Activated CD4-positive, alpha-beta T cell treated with anti-CD3 and anti-CD28 coated beads, Interleukin-2, Interleukin-6, amounts not matched to agents 100 ng/mL and 50 ng/mL, durations not matched to agents 16 hours and 8 hours (primary cell): Measurements from ENCODE around the gene ENTPD6.

Experiments used
- DNase-seq: peaks from one replicate; pipeline ENCODE4 v3.0.0-alpha.2; 2020

Gene ENTPD6

DNA sequence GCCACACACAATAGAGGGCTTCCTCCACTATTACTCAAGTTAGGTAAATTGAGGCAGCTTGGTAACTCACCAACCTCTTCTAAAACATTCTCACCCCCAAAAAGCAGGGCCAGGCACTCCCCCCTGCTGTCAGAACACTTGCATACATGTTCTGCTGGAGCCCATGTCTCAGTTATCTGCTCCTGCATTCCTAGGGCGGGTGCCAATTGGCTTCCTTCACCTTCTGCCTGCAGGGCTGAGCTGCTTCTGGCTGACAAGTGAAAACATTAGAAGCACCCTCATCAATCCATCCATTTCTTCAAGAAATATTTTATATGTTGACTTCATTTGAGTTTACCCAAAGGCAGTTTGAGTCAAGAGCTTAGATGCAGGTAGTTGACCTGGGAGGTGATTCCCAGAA lies 4.5 kb upstream of the ENTPD6 start:
- DNase-seq, result no peak

DNA sequence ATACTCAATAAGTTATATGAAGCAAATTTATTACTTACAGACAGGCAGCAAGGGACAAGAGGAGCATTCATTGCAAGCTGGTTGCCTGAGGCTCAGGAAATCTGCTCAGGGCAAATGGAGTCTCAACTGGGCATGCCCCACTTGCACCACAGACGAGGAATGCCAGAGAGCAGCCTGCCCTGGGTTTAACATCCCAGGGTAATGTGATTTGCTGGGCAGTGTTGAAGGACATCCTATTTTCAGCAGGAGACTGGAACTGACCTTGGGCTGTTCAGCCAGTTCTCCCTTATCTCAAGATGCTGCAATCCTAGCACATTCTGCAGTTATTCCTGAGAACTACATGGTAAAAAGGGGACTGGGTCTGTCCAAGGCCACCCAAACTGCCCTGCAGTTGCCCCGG lies 3.8 kb upstream of the ENTPD6 start:
- DNase-seq, result no peak

DNA sequence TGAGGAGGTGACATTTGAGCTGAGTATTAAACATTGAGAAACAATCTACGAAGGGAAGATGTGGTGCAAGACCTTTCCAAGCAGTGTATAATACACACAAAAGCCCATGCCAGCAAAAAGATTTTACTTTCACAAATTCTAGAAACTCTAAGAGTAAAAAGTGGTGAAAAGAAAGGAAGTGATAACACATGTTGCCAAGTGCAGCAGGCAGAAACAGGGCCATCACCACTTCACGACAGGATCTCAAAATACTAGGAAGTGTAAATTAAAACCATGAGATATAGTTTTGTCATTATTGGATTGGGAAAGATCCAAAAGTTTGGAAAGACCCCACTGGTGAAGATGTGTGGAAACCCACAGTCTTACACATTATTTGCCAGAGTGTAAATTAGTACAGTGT lies 1.7 kb upstream of the ENTPD6 start:
- DNase-seq, result no peak

DNA sequence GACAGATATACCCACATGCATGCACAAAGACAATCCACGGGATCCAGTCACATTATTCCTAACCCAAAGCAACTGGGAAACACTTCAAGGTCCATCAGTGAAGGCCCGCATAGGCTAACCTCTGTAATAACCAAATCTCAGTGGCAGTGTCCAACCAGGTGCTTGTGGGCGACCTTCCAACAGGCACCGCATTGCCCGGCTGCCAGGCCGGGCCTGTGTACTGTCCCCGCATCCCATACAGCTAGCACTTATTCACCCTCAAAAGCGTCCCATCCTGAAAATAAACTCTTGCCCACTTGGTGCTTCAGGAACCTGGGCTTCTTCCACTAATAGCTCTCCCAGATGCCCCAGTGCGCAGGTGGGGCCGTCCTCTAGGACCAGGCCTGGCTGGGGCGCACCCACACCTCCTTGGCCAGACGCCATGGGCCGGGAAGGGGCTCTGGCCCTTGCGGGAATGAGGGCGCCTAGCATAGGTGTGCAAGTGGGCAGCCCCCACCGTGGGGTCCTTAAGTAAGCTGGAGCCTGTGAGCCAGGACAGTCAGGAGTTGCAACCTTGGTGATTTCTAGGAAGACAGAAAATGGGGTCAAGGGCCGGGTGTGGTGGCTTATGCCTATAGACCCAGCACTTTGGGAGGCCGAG lies 1.1 kb upstream of the ENTPD6 start:
- DNase-seq, result no peak

DNA sequence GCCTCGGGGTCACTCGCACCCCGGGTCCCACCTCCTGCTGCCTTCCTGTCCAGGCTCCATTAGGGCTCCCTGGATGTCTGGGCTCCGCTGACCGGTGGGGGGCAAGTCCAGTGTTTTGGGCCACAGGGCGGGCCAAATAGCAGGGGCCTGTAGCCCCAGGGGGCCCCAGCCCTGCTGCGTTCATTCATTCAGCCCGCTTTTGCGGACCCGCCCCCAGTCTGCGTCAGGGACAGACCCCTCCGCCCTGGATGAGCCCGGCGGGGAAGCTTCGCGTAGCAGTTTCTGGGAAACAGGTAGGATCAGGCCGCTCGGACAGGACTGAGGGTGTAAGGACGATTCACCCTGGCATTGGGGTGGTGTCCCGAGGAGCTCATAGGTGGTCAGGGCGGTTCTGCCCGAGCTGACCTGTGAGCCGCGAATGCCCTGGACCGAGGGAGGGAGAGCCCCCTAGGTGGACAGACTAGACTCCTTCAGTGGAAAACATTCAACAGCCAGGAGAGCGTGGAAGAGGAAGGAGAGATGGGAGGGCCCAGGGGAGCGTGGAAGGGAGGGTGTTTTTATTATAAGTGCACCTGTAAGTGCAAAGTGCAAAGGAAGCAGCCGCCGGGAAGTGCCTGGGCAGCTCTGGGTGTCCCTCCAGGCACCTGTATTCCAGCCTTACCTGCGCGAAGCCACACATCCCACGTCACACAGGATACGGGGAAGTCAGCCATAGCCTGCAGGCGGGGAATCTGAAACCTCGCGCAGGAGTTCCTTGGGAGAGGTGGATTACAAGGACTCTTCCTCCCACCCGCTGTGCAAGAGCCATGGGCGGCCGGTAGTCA lies 662 bp downstream of the ENTPD6 start:
- DNase-seq, result peak; percentile 23

DNA sequence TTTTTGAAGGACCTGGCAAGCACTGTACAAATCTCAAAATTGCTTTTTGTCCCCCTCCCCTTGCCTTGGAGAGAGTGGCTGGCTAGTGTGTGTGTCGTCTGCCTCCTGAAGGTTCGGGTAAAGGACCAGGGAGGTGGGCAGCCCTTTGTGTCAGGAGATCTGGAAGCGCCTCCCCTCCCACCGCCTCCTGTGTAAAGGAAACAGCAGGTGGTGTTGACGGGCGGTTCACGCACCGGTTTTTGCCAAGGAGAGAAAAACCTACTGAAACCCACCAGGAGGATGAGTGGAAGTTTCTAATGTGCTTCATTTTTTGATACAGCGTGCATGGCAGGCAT lies 1.2 kb downstream of the ENTPD6 start:
- DNase-seq, result no peak

DNA sequence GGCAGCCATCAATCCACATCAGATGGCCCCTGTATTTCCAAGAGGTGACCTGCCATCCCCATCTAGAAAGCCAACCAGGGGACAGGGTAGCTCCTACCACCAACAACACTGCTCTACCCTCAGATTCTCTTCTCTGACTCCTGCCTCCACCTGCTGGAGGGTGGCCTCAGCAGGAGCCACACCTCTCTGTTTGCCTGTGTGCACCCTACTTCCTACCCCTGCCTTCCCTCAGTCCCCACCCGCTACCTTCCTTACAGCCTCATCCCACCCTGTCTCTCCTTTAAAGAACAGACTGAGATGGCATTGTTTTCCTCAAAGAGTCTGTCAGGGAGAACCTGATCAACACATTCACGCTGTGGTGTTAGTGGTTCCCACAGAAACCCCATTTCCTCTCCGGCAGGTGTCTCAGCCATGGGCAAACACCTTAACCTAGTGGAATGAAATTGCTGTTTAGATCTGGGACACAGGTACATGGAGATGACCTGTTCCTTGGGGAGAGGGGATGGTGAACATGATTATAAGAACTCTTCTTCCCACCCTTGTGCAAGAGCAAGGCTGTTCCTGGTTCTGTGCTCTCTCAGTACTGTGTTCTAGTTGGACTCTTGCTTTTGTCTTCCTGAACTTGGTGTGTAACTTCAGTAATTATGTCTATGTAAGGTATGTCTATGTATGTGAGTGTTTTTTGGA lies 1.8 kb downstream of the ENTPD6 start:
- peak; percentile 20 for DNase-seq

DNA sequence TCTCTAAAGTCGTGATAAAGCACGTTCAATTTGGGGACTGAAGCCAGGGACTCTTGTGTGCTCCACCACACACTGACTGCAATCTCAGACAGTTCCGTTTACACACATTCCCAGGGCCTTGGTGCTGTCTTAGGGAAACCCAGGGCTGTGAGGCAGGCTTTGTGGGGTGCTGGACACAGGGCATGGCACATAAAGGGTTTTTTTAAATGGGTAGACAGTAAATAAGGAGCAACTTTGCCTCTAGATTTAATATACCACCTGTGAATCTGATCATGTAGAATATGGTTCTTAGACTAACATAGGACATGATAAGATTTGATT lies 2.3 kb downstream of the ENTPD6 start:
- DNase-seq, result no peak

DNA sequence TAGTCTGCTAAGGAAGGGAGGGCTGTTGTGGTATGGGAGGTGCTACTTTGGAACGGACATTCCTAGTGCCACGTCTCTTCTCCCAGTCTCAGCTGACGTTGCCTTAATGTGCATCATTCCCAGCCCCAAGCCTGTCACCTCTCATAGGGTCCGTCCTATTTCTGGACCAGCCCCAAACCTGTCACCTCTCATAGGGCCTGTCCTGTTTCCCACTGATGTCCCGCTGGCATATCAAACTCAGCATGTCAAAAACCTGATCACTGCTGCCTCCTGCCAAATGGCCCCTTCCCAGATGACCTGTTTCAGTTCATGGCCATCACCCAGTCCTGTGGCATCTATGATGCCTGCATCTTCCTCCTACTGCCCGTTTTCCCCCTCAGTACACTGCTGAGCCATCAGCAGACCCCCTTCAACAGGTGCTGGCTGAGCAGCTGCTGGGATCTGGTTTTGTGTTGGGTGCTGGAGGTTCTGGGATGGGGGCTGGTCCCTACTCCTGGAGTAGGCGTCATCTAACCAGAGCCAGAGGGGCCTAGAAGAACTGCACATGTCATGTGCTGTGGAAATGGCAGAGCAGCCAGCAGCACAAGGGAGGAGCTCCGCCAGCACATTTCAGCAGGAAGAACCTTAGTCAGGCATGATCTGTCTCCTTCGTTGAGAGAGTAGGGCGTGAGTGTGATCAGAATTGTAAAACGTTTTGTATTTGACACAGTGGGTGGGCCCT lies 3.3 kb downstream of the ENTPD6 start:
- no peak for DNase-seq

DNA sequence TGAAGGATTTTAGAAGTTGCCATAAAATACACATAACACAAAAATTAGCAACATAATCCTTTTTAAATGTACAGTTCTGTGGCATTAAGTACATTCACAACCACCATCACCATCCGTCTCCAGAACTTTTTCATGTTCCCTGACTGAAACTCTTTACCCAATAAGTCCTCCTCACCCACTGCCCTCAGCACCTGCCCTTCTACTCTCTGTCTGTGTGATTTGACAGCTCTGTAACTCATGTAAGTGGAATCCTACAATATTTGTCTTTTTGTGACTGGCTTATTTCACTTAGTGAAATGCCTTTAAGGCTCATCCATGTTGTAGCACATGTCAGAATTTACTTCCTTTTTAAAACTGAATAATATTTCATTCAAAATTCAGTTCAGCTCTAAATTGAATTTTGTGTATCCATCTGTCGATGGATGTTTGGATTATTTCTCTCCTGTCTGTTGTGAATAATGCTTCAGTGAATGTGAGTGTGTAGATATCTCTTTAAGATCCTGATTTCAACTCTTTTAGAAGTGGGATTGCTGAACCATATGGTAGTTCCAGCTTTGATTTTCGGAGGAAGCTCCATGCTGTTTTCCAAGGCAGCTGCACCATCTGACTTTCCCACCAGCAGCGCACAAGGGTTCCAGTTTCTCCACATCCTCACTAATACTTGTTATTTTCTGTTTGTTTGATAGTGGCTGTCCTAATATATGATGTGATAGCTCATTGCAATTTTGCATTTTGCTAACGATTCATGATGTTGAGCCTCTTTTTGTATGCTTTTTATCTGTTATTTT lies 4.2 kb downstream of the ENTPD6 start:
- no peak for DNase-seq

DNA sequence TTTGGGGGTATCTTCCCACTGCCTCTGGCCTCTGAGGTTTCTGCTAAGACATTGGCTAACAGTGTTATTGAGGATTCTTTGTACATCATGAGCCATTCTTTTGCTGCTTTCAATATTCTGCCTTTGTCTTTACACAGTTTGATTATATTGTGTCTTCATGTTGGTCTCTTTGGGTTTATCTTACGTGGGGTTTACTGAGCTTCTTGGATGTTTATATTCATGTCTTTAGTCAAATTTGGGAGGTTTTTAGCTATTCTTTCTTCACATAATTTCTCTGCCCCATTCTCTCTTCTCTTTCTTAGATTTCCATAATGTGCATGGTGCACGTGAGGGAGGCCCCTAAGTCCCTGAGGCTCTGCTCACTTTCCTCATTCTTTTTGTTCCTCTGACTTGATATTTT lies 7.6 kb downstream of the ENTPD6 start:
- DNase-seq, result no peak

DNA sequence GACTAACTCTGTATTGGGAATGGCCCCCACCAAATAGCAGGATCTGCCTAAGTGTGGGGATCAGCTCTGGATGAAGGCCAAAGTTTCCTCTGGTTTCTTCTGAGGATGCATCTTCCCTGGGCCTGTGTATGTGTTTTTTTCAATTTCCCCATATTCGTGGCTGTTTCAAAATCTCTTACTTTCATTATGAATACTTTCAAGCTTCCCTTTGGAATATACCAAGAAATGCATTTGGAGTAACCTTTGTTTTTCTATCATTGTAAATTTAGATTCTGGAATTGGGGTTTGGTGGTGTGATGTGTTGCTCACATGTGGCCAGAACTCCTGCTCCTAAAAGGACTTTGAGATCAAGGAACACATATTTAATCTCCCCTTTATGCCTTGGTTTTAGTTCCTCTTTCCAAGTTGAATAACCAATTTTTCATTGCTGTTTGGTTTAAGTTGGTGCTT lies 8.4 kb downstream of the ENTPD6 start:
- DNase-seq, result no peak

DNA sequence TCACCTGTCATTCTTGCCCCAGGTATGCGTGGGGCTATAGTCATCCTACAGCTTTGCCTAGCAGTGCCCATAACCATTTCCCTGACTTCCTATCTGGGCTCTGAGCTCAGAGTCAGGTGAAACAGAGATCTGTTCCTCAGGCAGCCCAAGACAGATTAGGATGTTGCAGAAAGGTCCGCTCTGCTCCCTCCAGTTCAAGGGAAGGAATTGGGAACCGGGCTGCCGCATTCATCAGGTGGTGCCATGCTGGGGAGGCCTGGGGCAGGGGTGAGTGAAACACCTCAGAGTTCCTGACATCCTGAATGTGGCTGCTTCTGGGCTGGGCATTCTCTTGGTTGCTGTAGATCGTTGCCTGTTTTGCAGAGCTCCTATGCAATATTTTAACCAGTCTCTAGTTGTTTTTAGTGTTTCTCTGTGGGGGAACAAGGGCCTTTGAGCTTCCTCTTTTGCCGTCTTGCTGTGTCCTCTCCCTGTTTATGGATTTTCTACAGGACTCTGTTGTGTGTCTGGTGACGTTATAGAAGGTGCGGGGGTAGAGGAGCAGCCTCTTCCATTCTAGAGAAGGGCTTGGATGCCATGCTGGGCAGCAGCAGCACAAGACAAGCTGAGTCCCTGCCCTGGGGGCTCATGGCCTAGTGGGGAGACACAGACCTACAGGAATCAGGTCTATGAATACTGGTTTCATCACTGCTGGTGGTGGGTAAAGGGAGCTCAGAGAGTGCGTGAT lies 9.2 kb downstream of the ENTPD6 start:
- DNase-seq, result no peak

DNA sequence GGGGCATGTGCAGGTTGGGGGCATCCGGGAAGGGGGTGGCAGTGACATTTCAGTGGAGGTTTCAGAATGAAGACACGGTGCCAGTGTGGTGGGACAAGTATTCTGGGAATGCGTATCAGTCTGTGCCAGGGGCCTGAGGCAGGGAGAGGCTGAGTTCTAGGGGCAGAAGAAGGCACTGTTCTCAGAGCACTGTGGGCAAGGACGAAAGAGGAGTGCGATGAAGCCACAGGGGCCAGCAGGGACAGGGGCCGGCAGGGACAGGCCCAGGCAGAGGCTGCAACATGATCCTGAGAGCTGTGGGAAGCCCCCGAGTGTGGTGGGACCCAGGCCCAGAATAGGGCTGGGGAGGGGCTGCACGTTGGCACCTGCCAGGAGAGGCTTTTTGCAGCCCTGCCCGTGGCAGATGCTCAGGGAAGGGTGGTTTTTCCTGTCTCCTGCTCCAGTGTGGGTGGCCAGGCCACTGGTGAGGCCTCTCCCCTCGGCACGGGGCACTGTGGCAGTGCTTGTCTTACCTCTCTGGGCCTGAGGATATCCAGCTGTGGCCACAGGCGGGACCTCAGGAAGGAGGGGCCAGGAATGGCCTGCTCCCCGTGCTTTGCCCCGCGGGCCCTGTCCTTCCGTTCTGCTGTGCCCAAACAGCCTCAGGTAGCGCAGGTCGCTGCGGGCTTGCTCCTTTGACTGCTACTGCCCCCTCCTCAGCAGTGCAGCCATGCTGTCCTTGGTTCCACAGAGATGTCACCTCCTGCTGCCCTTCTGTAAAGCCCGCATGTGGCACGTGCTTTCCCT lies 10.0 kb downstream of the ENTPD6 start:
- DNase-seq, result no peak

DNA sequence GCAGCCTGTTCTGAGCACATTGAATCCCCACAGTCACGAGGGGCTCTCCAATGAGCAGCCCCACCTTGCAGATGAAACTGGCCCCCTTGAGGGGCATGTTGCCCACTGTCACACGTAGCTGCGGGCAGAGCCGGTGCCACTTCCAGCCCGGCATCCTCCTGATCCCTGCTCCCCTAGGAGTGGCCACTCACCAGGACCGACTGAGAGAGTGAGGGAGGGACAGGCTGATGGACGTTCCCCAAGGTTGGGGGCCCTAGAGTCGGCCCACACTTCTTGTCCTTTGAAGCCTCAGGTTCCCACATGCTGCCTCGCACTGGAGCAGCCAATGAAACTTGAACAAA lies 10.5 kb downstream of the ENTPD6 start:
- DNase-seq, result no peak

DNA sequence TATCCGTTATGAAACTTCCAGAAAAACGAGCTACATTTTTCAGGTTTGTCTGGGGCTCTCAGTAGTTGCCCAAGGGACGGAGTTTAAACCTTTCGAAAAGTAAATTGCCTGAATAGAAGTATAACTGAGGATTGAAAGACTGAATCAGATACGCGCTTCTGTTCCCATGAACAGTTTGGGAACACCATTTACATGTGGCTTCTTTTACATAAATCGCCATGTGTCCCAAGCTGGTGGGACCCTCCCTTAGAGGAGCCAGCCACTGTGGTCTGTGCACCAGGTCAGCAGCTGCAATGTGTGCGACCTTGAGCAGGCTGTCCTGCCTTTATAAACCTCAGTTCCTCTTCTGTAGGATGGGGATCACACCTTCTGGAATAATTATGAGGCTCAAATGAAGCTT lies 11.0 kb downstream of the ENTPD6 start:
- DNase-seq, result no peak

DNA sequence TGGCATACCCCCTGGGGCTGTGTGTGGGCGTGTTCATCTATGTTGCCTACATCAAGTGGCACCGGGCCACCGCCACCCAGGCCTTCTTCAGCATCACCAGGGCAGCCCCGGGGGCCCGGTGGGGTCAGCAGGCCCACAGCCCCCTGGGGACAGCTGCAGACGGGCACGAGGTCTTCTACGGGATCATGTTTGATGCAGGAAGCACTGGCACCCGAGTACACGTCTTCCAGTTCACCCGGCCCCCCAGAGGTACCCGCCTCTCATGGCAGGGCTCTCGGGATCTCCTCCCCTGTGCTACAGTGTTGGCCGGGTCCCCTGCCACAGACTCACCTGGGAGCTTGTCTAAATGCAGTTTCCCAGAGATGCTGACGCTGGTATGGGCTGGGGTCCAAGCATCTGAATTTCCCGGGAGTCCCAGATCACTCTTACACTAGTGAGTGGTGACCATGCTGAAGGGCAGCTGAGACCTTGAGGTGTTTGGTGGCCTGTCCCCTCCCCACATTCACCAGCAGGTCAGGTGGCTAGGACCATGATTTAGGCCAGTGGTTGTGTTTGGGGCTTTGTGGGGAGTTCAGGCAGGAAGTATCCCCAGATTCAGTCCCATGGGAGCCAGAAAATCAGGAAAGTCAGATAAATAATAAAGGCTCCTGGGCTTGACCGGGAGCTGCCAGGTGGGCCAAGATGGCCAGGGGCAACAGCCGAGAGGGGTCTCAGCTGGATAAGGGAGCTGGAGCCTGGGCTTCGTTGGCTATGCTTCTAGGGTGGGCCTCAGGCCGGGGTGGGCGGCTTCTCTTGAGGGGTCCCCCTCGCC lies 11.8 kb downstream of the ENTPD6 start:
- no peak for DNase-seq

DNA sequence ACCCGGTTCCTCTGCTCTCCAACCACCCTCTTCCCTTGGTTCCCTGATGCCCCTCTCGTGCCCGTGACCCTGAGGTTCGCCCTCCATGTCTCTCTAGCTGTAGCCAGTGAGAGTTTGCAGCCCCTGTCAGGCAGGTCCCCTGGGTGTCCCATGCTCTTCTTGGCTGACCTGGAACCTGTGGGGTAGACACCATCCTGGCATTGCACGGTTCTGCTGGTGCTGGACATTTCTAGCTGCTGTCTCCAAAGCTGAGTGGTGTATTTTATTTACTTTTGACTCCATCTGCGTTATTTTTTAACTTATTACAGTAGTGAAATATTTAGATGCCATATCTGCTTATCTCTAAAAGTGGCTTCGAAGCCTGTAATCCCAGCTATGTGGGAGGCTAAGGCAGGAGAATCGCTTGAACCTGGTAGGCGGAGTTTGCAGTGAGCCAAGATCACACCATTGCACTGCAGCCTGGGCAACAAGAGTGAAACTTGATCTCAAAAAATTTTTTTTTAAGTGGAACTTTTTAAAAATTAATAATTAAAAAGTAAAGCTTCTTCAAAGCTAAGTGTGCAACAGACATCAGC lies 12.5 kb downstream of the ENTPD6 start:
- DNase-seq, result no peak

DNA sequence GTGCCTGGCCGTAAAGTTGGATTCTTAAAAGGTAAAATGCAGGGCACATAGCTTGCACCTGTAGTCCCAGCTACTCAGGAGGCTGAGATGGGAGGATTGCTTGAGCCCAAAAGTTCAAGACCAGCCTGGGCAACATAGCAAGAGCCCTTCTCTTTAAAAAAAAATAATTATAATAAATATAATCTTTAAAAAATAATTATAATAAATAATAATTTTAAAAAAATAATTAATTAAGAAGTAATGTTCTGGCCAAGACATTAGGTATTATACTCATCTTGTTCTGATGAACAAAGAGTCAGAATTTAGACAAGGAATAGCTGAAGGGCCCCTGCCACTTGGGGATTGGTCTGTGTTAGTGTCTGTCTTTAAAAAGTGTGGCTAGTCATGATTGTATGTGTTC lies 13.9 kb downstream of the ENTPD6 start:
- no peak for DNase-seq

DNA sequence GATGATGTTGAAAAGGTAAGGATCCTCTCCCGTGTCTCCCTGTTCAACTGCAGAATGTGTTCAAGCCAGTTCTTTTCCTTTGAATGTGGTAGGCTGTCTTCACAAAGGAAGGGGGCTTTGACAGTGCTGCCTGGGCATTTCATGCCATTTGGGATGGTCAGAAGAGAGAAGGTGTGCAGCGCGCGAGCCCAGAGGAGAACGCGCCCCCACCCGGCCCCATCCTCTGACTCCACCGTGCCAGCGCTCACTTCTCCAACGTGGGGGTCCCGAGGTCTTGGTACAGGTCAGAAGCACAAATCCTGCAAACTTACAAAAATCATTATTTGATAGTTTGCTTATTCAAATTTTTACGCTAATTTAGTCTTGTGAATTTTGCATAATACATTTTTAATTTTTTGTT lies 14.4 kb downstream of the ENTPD6 start:
- no peak for DNase-seq
